Activated gamma-delta T cell treated with Interleukin-2 at 50 U/mL for 16 hours (primary cell): ENCODE results near the gene SNX24.
"Not testable (repeated sequence)": the region's sequence is repeated elsewhere in the genome, so short reads cannot be mapped to it uniquely, and the experiment has no call there.

Source experiments
- DNase-seq: peaks from one replicate; pipeline ENCODE4 v3.0.0-alpha.2; 2020

SNX24 gene

DNA sequence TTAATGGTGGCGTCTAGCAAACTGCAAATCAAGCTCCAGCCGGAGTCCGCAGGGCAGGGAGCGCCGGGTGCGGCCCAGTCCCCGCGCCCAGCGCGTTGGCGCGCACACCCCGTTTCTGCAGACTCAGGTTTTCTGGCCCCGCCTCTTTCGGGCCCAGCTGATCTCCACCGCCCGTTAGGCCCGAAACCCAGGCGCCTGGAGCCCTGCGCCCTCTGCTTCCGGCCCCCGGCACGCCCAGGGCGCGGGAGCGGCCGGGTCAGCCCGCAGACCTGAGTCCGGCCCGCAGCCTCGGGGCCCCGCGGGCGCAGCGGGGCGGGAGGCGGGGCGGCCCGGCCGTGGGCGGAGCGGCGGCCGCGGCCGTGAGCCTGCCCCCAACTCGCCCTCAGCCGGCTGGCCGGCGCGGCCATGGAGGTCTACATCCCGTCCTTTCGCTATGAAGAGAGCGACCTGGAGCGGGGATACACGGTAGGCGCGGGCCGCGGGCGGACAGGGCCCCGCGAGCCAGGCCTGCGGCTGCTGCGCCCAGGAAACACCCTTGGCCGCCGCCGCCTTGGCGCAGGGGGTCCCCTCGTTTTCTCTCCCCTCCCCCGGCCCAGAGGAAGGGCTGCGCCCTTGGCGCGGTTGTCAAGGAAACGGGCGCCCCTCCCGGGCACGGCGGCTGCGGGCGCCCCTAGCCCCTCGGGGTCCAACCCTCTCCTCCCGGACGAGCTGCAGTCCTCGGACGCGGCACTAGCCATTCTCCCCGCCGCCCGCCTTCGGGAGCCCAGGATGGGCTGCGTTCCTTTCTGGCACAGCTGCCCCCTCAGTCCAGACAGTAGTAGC lies at the start of gene SNX24:
Gene SNX24, plus strand, starts transcription at position 385 of the 822 bp plus-strand sequence. Its CDS starts 21 bp downstream, at position 406.
- DNase-seq = peak; percentile 64

GRCh38 chr5:122805481-122805880 lies 39.9 kb upstream of the SNX24 start:
- no peak for DNase-seq

- DNase-seq = no peak
Observed at GRCh38 chr5:122810405-122810804, 35.0 kb upstream of the SNX24 start.

- DNase-seq = no peak
Observed at GRCh38 chr5:122815218-122815767, 30.1 kb upstream of the SNX24 start.

DNA sequence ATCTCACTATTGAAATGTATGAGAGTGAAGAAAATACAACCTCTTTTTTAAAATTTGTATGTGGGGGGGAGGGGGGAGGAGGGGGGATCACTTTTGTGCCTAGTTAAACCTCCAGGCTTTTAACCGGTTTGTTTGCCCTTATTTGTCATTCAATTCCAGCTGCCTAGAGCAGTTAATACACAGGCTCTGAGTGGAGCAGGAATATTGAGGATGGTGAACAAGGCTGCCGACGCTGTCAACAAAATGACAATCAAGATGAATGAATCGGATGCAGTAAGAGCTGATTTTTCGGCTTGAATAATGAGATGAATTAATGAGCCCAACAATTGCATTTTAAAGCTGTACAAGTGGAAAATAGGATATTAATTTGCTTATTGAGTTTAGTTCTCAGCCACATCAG lies 28.7 kb upstream of the SNX24 start:
- DNase-seq = no peak

- no peak for DNase-seq
Observed at GRCh38 chr5:122831984-122832383, 13.4 kb upstream of the SNX24 start.

DNA sequence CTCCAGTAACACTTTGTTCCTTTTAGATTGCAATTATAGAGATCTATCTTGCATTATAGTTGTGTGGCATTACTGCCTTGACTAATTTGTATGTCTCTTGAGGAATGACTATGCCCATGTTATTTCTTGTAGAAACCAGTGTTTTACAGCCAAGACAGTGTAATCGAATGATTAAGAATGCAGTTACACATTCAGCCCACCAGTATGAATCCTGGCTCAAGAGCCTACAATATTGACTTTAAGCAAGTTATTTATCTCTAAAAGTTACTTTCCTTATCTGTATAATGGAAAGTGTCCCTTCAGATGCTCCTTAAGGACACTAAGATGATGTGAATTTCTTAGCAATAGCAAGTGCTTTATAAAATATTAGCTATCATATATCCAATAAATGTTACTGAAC lies 9.7 kb upstream of the SNX24 start:
- no peak for DNase-seq

DNA sequence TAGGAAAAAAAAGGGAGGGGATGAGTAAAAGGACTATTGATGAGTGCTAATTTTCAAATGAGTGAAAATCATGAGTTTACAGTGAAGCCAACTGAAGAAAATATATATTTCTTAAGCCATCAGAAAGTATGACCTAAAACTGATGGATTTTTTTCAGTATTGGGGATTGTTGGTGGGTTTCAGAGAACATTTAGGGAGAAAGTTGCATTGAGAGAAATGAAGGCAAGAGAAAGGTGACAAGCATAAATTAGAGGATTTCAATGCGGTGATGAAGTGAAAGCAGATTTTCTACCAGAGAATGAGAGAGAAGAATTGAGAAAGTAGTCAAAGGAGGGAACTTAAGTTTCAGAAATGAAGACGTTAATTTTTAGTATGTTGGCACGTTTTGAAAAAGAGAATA lies 8.5 kb upstream of the SNX24 start:
- no peak for DNase-seq

- no peak for DNase-seq
Observed at GRCh38 chr5:122839731-122840130, 5.7 kb upstream of the SNX24 start.

GRCh38 chr5:122842016-122842580 lies 3.3 kb upstream of the SNX24 start:
- no peak for DNase-seq

DNA sequence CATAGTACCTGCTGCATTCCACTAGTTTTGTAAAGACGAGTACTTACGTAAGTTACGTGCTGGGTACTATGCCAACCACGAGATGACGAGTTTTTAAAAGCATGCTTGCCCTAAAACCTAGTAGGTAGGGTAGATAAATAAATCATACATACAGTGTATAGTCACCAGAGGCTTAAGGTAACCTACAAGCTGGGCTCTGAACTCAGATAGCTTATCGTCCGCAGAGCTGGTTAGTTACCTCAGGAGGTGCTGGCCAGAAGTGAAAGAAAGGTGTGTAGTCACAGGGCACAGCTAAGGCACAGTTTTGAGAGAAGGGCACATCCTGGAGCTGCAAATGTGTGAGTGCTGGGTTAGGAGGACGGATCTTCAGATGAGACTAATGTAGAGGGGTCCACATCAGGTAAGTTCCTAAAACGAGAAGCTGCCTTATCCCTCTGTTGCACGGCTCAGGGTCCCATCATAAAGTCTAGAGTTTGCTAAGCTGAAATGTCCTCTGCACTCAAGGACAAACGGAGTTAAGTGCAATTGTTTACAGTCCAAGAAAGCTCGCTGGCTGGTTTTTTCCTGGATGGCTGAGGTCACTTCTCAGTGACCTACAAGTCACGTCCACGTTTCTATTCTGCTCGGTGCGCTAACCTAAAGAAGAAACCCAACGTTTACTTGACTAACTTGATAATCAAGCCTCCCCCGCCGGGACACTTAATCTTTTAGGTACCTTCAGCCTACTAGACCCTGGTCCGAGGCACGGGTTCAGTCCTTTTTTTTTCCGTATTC lies 1.1 kb upstream of the SNX24 start:
- DNase-seq = no peak

DNA sequence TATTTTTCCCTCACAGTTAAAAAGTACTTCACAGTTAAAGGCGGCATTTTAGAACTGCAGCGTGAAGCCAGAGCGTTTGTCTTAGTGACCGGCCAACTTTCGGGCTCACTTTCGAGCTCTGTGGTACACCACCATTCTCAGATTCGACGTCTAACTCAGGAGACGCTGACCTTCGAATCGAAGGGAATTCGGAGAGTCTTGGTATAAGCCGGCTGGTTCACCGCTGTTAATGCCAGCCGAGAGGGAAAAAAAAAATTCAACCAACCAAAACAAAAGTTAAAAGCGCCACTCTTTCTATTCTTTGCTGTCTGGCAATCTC lies 544 bp upstream of the SNX24 start:
- DNase-seq = no peak

DNA sequence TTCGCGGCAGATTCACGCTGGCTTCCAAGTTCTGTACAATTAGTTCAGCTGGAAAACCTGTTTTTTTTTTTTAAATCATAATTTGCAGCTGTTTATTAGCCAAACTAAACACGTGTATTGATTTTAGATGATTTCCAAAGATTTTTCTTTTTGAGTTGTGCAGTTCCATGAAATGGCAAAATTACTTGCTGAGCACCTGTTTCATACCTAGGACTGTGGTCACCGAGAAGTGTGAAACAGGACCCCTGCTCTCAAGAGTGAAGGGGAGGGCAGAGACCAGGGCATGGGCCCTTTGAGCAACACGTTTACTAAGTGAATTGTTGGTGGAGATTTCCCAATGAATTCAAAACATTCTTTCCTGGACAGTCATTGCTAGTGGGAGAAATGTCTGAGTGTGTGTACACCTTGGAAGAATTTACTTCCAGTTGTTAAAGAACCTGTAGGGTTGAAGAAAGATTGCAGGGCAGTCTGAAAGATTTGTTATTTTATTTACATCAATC lies 688 bp downstream of the SNX24 start:
- DNase-seq = no peak

- no peak for DNase-seq
Observed at GRCh38 chr5:122847687-122848081, 2.3 kb downstream of the SNX24 start.

DNA sequence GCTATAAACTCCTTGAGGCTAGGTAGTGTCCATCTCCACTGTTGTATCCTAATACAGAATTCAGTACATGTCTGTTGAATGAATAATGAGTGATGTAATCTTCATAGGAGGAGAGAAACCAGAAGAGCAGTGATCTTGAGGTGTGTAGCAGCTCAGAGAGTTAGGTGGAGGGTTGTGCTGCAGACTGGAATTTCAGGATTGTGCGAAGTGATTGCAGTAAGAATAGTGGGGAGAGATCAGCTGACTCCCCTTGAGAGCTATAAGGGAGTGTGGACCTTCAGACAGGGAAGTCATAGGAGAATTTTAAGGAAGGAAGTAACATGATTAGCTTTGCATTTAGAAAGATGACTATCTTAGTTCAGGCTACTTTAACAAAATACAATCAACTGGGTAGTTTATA lies 4.4 kb downstream of the SNX24 start:
- no peak for DNase-seq

- not testable (repeated sequence) for DNase-seq
Observed at GRCh38 chr5:122857538-122857937, 12.1 kb downstream of the SNX24 start.

GRCh38 chr5:122858451-122858850 lies 13.0 kb downstream of the SNX24 start:
- DNase-seq = no peak

GRCh38 chr5:122863240-122863639 lies 17.8 kb downstream of the SNX24 start:
- DNase-seq = no peak

- no peak for DNase-seq
Observed at GRCh38 chr5:122863721-122864120, 18.3 kb downstream of the SNX24 start.

GRCh38 chr5:122864400-122864799 lies 19.0 kb downstream of the SNX24 start:
- no peak for DNase-seq

DNA sequence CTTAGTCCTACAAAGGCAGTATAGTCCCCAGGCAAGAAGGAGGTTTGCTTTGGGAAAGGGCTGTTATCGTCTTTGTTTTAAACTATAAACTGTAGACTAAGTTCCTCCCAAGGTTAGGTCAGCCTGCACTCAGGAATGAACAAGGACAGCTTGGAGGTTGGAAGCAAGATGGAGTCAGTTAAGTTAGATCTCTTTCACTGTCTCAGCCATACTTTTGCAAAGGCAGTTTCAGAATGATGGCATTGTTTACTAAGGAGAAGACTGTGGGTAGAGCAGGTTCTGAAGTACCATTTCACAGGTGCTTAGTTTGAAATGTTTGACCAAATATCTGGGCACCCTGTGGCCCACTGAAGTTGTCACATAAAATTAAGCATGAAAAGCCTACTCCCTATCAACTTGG lies 19.4 kb downstream of the SNX24 start:
- DNase-seq = no peak

DNA sequence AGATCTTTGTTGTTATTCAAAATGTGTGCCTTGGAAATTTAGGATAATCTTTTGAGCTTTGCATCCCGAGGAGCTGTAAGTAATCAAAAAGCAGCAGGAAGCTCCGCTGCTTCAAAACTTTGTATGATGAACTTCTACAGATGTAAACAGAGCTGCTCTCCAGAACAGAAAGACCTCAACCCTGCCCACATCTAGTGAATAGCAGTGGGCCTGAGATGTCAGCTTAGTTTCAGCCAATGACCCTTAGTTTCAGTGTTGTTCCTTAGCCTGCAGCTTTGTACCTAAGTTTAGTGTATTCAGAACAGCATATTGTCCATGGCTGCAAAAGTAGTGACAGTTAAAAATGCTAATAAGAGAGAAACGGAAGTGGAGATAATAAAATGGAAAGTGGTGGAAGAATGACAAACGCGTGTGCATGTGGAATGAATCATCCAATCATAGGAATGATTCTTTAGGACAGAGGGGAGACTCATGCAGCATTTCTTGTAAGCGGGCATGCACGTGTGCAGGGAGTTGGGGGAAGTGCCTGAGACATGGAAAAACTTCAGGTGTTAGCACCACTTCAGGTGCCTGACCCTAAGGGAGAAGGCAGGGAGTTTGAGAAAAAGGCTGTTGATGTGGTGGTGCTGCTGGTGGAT lies 24.9 kb downstream of the SNX24 start:
- DNase-seq = no peak

GRCh38 chr5:122871661-122872060 lies 26.2 kb downstream of the SNX24 start:
- no peak for DNase-seq
